ENCODE measurements around the gene BACH2. TPM values are rescaled to one million over a fixed set of nuclear protein-coding genes. Genes with fewer than 3 reads are reported as not detected.

The BACH2 gene
- total RNA-seq, 2 donors from 2014 or later, result 5.2 to 5.7 TPM

DNA sequence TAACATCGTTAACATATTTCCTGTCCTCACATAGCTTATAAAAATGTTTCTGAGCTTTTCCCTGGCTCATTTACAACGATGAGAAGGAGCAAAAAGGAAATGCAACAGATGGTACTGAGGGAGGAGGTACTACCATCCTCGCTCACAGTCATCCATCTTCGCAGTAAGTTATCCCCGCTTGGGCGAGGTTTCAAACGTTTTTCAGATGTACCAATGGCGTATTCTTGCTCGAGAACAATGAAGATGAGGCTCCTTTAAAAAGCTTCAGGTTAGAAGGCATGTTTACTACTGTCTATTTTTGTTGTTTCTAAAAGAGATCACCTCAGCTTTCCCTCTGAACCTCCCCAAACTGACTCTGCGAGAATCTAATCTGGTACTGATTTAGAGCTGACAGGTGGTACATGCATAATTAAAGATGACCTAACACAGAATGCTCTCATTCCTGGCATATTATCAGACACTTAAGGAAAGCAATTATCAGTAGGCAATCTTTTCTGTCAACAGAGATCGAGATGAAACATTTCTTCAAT is 223.6 kb downstream of the BACH2 start:
- Histone ChIP-seq H3K9me3 (no peaks in the 10 kb centered on the region), H3K27me3 (replicated peaks; ENCODE audit: insufficient read depth) (no peaks in the 10 kb centered on the region), H3K4me1 (replicated peaks) (no peaks in the 10 kb centered on the region), H3K36me3 (no peaks in the 10 kb centered on the region), H3K27ac (no peak overlapping the region), H3K4me3 (no peak overlapping the region)
- TF ChIP-seq, protein P1, sequence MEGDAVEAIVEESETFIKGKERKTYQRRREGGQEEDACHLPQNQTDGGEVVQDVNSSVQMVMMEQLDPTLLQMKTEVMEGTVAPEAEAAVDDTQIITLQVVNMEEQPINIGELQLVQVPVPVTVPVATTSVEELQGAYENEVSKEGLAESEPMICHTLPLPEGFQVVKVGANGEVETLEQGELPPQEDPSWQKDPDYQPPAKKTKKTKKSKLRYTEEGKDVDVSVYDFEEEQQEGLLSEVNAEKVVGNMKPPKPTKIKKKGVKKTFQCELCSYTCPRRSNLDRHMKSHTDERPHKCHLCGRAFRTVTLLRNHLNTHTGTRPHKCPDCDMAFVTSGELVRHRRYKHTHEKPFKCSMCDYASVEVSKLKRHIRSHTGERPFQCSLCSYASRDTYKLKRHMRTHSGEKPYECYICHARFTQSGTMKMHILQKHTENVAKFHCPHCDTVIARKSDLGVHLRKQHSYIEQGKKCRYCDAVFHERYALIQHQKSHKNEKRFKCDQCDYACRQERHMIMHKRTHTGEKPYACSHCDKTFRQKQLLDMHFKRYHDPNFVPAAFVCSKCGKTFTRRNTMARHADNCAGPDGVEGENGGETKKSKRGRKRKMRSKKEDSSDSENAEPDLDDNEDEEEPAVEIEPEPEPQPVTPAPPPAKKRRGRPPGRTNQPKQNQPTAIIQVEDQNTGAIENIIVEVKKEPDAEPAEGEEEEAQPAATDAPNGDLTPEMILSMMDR (IDR thresholded peaks at IDR 0.05), result no peak
- TF ChIP-seq POLR2AphosphoS5 (IDR thresholded peaks at IDR 0.05) (no peak), POLR2A (IDR thresholded peaks at IDR 0.05) (no peak)
- intact Hi-C loops (cut with DNase I), result no loop called here
- no peak for DNase-seq (ENCODE audit: low spot score)
- 51% methylated on average over 11 of the region's 11 CpGs for WGBS

DNA sequence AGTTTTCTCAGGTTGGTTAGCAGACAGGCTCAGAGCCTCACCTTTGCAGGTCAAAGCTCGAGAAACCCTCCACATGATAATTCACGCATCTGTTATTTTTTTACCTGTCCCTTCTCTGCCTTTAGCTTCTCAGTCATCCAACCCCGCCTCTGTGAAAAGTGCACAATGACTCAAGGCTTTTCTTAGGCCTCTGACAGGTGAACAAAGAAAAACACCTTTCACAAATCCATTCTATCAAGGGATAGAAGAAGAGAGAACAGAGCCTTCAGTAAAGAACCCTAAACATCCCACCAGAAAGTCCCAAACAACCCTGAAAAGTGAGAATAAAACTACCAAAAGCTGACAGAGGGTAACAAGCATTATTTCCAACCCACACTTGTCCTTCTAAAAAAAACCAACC is 224.1 kb downstream of the BACH2 start:
- Histone ChIP-seq H3K27ac (no peak overlapping the region), H3K27me3 (replicated peaks; ENCODE audit: insufficient read depth) (no peaks in the 10 kb centered on the region), H3K4me1 (replicated peaks) (no peaks in the 10 kb centered on the region), H3K4me3 (no peak overlapping the region), H3K9me3 (no peaks in the 10 kb centered on the region), H3K36me3 (no peaks in the 10 kb centered on the region)
- DNase-seq (ENCODE audit: low spot score), result no peak
- intact Hi-C loops (cut with DNase I), result no loop called here
- 92% methylated on average over 3 of the region's 3 CpGs for WGBS
- no peak for TF ChIP-seq POLR2A (IDR thresholded peaks at IDR 0.05)
- TF ChIP-seq POLR2AphosphoS5 (IDR thresholded peaks at IDR 0.05), result no peak
- TF ChIP-seq, protein P1 (IDR thresholded peaks at IDR 0.05), result no peak

DNA sequence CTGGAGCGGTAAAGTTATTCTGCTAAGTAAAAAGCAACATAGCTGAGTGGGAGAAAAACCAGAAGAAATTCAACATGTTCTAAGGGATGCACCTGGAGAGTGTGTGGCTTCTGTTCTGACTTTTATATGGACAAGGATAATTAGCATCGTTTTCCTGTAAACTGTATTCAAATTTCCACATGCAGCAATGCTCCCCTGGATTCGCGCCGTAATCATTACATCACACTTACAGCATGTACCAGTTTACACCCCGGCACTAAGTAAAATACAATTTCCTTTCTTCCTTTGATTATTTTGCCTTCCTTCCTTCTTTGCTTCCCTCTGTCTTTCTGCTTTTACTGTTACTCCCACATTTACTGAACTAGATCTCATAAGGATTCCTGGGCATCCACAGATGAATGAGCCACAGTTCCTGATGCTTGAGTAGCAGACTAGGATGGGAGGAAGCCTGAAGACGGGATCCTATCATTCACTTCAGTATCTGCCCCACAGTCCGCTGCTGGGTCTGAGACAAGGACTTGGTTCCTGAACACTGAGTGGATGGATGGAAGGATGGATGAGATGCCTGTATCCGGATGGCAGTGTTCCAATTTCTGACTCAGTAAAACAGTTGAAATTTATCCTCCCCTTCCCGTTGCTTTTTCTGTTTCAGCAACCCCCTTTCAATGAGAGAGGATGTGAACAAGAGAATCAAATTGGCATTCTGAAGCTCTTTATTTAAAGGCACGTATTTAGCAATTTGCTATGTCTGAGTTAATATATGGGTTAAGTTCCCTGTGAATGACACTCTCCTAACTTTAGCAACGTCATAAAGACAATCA is 227.7 kb downstream of the BACH2 start:
- Histone ChIP-seq H3K9me3 (no peaks in the 10 kb centered on the region), H3K4me3 (no peak overlapping the region), H3K36me3 (no peaks in the 10 kb centered on the region), H3K4me1 (replicated peaks) (no peaks in the 10 kb centered on the region), H3K27ac (no peak overlapping the region), H3K27me3 (replicated peaks; ENCODE audit: insufficient read depth) (no peaks in the 10 kb centered on the region)
- DNase-seq (ENCODE audit: low spot score), result no peak
- intact Hi-C loops (cut with DNase I), result no loop called here
- 86% methylated on average over 12 of the region's 12 CpGs for WGBS
- TF ChIP-seq POLR2AphosphoS5 (IDR thresholded peaks at IDR 0.05), result no peak
- TF ChIP-seq POLR2A (IDR thresholded peaks at IDR 0.05), result no peak
- TF ChIP-seq, protein P1 (IDR thresholded peaks at IDR 0.05), result no peak

DNA sequence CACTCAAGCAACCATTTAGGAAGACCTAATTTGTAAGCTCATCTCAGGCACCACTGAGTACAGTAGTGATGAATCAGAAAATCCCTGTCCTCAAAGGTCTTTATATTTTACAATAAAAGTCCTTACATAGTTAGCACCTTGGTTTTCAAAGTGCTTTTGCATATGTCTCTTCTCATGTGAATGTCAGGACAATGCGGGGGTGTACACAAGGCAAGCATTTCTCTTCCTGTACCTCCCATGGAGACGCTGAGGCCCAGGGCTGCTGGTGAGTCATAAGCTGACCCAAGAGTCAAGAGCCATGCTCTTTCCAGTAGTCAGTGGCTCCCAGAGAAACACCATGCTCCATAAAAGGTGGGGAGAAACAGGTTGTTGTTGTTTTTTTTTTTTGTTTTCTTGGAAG is 228.4 kb downstream of the BACH2 start:
- WGBS, result 75% methylated on average over 2 of the region's 2 CpGs
- Histone ChIP-seq H3K27ac (no peak overlapping the region), H3K4me1 (replicated peaks) (no peaks in the 10 kb centered on the region), H3K9me3 (no peaks in the 10 kb centered on the region), H3K27me3 (replicated peaks; ENCODE audit: insufficient read depth) (no peaks in the 10 kb centered on the region), H3K36me3 (no peaks in the 10 kb centered on the region), H3K4me3 (no peak overlapping the region)
- intact Hi-C loops (cut with DNase I), result no loop called here
- DNase-seq (ENCODE audit: low spot score), result no peak
- TF ChIP-seq POLR2A (IDR thresholded peaks at IDR 0.05), result no peak
- TF ChIP-seq, protein P1 (IDR thresholded peaks at IDR 0.05), result no peak
- TF ChIP-seq POLR2AphosphoS5 (IDR thresholded peaks at IDR 0.05), result no peak

DNA sequence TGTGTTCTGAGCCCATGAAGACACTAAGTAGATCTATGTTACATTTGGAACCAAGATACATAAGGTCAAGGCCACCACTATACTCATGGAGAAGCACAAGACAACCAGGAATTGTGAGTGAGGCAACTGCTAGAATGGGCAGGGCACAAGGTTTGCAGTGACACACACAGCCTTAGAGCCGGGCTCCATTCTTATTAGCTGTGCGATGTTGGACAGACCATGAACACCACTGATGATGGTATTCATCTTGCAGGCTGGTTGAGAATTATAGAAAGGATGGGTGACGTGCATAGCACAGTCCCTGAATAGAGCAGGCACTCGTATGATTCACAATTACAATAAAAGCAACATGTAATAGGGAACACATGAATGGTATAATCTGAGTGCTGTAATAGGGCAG is 229.9 kb downstream of the BACH2 start:
- Histone ChIP-seq H3K4me3 (no peak overlapping the region), H3K27ac (no peak overlapping the region), H3K9me3 (no peaks in the 10 kb centered on the region), H3K27me3 (replicated peaks; ENCODE audit: insufficient read depth) (no peaks in the 10 kb centered on the region), H3K36me3 (no peaks in the 10 kb centered on the region), H3K4me1 (replicated peaks) (no peaks in the 10 kb centered on the region)
- WGBS, result 98% methylated on average over 4 of the region's 4 CpGs
- intact Hi-C loops (cut with DNase I), result no loop called here
- DNase-seq (ENCODE audit: low spot score), result no peak
- no peak for TF ChIP-seq POLR2AphosphoS5 (IDR thresholded peaks at IDR 0.05)
- TF ChIP-seq POLR2A (IDR thresholded peaks at IDR 0.05), result no peak
- TF ChIP-seq, protein P1 (IDR thresholded peaks at IDR 0.05), result no peak
